Hematopoietic multipotent progenitor cell treated with erythropoietin and hydrocortisone succinate and interleukin-3 and kit ligand, for 6 days (in vitro differentiated cells): ENCODE data around the gene OTOS.

Experiments used
- DNase-seq: peaks from one replicate; pipeline ENCODE4 v3.0.0-alpha.2; 2015

The OTOS gene

GRCh38 chr2:240166761-240167587, 26.5 kb upstream of the OTOS start:
- DNase-seq: no peak

DNA sequence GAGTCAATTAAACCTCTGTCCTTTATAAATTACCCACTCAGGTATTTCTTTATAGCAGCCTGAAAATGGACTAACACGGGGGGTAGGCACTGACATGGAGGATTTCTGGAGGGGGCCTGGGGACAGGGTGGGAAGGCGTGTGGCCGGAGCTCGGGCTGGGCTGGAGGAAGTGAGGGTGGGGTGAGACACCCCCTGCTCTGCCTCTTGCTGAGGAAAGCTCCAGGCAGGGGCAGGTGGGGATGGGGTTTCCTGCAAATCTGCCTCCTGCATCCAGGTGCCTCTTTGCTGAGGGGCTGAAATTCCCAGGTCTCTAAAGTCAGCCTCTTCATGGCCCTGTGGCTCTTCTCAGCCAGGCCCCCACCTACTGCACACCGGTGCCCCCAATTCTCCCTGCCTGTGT, 25.7 kb upstream of the OTOS start:
- DNase-seq: no peak

- DNase-seq: no peak
These were observed 25.2 kb upstream of the OTOS start for GRCh38 chr2:240165661-240166060.

DNA sequence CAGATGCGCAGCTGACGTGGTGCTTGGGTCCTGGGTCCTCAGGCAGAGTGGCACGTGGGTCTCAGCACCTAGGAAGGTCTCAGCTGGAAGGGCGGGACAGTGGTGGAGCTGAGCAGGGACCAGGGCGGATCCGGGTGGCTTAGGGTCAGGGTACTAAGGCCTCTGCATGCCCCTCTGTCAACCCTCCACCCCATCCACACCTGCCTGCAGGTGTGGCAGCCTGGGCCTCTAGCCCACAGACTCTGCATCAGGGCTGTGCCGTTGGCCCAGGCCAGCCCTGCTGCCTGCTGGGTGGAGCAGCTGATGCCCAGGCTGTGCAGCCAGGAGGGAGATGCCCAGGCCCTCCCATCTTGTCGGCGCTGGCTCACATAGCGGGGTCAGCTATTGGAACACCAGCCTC, 24.6 kb upstream of the OTOS start:
- DNase-seq: no peak

DNA sequence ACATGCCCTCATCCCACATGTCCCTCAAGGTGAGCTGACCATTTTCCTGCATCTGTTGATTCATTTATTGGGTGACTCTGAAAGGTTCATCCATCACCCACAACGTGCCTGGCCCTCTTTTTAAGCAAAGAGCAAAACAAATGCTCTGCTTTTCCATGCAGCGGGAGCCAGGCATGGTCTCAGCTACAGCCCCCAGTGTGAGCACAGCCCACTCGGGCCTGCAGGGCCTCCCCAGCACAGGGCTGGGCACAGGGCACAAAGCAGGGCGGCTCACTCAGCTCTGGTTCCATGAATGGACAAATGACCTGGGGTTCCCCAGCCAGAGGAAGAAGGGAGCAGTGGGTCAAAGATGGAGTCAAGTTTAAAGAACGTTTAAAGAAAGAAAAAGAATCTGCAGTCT, 24.1 kb upstream of the OTOS start:
- no peak for DNase-seq

DNA sequence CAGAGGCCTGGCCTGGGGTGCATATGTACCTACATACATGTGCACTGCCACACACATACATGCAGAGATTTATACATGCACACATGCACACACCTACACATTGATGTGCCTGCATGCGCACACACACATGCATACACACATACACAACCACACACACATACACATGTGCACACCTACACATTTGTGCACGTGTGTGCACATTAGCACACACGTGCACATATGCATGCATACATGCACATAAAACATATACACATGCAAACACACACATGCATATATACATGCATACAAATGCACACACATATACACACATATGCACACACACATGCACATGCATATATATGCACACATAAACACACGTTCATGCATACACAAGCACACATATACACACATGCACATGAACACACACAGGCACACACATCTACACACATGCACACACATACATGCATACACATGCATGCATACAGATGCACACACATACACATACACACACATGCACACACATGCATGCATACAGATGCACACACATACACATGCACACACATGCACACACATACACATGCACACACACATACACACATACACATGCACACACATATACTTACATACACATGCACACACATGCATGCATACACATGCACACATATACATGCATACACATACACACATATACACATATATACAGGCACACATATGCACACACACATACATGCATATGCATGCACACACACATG, 23.6 kb upstream of the OTOS start:
- DNase-seq: no peak

GRCh38 chr2:240162939-240163714, 22.7 kb upstream of the OTOS start:
- no peak for DNase-seq

GRCh38 chr2:240162531-240162930, 22.1 kb upstream of the OTOS start:
- DNase-seq: no peak

GRCh38 chr2:240162032-240162431, 21.6 kb upstream of the OTOS start:
- DNase-seq: no peak

DNA sequence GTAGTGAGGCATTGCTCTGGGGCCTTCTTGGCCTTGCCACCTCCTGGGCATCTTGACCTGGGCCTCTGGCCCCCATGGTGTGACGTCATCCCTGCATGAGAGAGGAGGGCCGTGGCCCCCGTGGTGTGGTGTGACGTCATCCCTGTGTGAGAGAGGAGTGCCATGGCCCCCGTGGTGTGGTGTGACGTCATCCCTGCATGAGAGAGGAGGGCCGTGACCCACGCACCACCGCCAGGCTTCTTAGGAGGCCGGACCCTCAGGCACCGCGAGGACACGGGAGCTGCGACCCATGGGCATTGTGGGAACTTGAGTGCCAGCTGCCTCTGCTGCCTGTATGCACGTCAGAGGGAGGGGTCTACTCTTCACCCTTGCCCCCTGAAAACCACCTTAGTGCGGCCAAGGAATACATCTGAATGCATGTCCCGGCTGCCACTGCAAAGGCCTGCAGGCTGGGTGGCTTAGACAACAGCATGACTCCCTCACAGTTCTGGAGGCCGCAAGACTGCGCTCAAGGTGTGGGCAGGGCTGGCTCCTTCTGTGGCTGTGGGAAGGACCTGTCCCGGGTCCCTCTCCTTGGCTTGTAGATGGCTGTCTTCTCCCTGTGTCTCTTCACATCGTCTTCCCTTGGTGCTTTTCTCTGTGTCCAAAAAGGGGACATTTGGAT, 20.8 kb upstream of the OTOS start:
- DNase-seq: no peak

GRCh38 chr2:240160291-240161086, 20.0 kb upstream of the OTOS start:
- DNase-seq: no peak

GRCh38 chr2:240159251-240159839, 18.9 kb upstream of the OTOS start:
- no peak for DNase-seq

- no peak for DNase-seq
These were observed 16.7 kb upstream of the OTOS start for GRCh38 chr2:240157147-240157470.

- DNase-seq: no peak
These were observed 16.1 kb upstream of the OTOS start for GRCh38 chr2:240156435-240157146.

DNA sequence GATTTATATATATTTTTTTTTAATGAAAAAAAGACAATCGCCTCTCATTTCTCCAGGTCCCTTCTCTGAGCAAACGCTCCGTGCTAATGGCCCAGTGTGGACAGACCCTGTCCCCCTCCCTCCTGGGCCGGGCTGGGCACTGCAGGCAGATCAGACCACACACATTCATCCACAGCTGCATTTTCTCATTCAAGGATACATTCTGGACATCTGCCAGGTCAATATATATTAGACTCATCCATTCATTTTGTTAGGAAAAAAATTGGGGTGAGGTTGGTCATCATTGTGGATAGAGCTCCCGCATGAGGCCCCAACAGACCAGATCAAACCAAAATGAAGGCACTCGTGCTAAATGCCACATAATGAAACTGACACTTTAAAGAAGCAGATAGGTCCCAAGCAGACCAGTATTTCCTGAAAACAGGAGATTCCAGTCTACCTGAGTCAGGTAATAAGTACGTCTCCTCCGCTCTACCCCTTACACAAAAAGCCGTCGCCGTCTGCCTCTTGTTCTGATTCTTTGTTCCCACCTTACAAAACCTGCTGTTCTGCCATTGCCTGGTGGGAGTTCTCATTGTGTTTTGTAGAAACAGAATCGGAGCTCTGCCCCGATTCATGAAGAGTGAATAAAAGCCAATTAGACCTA, 15.4 kb upstream of the OTOS start:
- DNase-seq: no peak

DNA sequence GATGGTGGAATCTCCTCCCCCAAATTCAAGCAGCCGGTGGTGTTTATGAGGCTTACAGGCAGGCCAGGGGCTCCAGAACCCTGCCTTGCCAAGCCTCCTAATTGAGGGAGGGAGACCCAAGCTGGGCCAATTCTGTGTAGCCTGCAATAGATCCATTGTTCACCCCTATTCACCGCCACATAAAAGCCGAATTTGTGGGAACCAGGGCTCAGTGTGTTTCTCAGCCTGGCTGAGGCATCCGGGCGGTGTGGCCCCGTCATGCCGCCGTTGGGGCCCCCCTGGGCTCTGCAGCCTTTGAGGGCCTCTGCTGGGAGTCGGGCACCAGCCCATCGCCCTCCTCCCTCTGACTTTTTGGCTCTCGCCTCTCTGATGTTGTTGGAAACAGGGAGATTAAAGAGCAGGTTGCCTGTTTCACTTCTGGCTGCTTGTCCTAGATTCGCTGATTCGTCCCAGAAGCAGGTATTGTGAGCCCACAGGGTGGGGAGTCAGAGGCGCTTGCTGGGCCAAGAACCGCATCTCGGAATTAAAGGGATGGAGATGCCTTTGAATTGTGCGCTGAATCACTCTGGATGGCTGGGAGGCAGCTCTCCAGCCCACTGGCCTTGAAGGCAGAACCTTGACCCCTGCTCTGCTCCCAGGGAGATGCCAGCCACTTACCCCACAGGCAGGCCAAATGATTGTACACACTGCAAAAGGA, 14.7 kb upstream of the OTOS start:
- DNase-seq: no peak

DNA sequence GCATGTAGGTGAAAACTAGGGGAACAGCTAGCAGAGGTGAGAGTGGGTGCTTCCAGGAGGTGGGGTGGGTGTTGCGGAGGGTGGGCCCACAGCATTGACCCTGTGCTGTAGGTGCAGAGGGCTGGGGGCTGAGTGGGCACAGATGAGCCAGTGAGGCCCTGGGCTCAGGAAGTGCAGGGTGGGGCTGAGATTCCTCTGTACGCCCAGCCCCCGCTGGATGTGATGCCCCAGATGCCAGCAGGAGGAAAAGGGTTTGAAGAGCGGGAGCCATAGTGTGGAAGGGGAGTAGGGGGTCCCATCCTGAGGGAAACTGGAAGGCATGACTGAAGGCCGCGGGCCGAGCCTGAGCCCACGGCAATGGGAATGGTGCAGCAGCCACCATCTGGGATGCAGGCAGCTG, 14.1 kb upstream of the OTOS start:
- DNase-seq: no peak

- no peak for DNase-seq
These were observed 13.0 kb upstream of the OTOS start for GRCh38 chr2:240153418-240153817.

DNA sequence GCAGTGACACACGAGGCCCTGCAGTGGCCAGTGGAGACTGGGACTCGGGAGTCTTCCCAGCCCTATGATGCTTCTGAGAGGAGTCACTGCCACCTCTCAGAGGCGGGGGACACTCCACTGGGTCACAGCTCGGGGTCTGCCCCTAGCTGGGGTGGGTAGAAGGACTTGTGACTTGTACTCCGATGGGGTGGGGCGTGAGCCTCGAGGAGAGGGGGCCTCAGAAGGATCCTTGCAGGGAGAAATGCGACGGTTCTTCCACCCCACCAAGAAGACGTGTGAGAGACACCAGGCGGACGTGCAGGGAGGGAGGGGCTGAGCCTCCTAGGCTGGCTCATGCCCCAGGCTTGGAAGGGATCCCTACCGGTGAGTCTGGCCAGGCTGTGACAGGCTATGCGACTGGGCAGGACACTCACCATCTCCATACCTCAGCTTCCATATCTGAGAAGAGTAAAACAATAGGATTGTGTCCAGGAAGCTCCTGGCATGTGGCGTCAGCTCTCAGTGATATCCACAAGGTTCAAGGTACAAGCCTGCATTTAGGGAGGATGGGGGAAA, 11.1 kb upstream of the OTOS start:
- DNase-seq: no peak
